D341Med (cell line): ENCODE measurements around the gene GPR89B.
"Not testable (repeated sequence)": the region's sequence is repeated elsewhere in the genome, so short reads cannot be mapped to it uniquely, and the experiment has no call there.

Experiments used
- DNase-seq: peaks from one replicate; pipeline ENCODE4 v3.0.0; 2012; ENCODE audit warnings: low spot score

Gene GPR89B

DNA sequence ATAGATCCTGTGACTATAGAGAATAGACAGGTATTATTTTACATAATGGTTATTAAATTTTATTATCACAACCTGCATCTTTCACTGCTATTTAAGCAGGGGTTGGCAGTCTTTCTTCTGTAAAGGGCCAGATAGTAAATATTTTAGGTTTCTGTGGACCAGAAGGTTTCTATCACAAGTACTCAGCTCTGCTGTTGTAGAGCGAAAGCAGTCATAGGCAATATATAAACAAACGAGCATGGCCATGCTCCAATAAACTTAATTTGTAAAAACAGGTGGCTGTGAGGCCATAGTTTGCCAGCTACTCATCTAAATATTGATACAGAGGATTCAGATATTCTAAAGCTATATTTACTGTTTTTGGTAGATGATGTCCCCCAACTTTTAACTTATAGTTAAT lies 12.2 kb downstream of the GPR89B start:
- not testable (repeated sequence) for DNase-seq

DNA sequence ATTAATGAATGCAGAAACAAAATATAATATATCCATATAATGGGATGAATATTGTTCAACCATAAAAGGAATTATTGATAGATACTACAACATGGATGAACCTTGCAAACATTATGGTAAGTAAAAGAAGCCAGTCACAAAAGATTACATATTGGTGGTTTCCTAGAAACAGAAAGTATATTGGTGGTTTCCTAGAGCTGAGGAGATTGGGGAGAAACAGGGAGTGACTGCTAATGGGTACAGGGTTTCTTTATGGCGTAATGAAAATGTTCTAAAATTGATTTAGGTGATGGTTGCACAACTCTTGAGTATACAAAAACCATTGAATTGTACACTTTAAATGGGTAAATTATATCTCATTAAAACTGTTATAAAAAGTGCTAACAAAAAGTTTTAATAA lies 14.3 kb downstream of the GPR89B start:
- DNase-seq = not testable (repeated sequence)

DNA sequence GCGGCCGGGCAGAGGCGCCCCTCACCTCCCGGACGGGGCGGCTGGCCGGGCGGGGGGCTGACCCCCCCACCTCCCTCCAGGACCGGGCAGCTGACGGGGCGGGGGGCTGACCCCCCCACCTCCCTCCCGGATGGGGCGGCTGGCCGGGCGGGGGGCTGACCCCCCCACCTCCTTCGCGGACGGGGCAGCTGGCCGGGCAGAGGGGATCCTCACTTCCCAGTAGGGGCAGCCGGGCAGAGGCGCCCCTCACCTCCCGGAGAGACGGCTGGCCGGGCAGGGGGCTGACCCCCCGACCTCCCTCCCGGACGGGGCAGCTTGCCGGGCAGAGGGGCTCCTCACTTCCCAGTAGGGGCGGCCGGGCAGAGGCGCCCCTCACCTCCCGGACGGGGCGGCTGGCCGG lies 21.3 kb downstream of the GPR89B start:
- DNase-seq = not testable (repeated sequence)

DNA sequence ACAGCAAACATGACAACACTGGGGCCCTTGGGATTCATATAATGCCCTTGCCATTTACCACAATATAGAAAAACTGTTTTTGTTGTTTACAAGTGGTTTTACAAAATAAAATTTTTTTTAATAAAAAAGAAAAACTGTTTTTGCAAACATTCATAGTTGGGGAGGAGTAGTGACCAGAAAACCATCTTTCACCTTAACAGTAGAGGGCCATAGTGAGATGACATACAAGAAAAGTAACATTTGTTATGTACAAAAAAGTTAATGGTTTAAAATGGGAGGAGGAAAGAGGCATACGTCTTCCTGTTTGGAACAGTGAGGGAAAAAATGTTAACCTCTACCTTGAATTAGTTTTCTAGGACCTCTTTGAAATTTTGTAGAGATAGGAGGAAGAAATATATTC lies 30.7 kb downstream of the GPR89B start:
- not testable (repeated sequence) for DNase-seq

DNA sequence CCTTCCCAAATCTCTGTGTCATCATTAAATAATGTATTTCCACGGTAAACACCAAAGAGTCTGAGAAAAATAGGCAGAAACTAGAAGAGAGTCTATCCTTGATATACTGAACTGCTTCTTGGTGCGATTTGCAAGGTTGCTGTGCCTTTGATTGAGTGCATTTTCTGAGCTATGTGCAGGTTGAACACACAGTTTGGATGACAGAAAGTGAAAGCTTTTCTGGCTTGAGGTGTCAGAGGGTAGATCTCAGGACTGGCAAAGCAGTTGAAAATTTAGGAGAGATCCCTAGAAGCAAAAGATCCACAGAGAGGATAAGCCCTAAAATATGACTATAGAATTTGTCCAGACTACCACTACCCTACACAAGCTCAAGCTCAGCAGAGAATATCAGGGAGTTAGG lies 31.5 kb downstream of the GPR89B start:
- DNase-seq = not testable (repeated sequence)

DNA sequence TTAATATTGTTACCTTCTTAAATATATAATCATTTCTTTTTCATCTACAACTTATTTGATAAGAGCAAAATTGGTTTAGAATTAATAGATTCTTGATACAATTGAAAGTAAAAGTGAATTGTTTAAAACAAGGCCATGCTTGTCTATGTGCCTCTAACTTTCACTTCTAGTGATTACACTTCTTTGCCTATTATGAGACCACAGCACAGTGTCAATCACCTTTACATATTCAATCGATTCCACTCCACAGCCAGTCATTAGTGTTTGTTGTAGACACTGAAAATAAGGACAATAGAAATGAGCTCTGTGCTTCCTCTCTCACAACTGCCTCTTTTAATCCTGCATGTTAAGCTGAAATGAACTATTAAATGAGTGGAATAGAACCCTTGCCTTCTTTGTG lies 36.4 kb downstream of the GPR89B start:
- DNase-seq = not testable (repeated sequence)

DNA sequence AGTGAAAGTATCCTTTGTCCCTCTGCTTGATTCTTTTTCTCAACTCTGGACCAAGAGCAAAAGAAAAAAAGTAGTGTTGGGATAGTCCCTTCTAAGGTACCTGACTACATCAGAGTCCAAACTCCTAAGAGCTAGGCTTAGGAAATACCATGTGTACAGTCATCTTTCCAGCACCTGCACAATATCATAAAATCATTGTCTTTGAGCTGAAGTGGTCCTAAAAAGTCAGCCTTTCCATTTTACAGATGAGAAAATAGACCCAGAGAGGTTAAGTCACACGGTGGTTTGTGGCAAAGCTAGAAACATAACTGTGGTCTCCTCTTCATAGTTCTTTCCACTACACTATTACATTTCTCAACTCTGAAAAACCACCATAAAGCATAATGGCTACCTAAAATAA lies 38.4 kb downstream of the GPR89B start:
- not testable (repeated sequence) for DNase-seq

DNA sequence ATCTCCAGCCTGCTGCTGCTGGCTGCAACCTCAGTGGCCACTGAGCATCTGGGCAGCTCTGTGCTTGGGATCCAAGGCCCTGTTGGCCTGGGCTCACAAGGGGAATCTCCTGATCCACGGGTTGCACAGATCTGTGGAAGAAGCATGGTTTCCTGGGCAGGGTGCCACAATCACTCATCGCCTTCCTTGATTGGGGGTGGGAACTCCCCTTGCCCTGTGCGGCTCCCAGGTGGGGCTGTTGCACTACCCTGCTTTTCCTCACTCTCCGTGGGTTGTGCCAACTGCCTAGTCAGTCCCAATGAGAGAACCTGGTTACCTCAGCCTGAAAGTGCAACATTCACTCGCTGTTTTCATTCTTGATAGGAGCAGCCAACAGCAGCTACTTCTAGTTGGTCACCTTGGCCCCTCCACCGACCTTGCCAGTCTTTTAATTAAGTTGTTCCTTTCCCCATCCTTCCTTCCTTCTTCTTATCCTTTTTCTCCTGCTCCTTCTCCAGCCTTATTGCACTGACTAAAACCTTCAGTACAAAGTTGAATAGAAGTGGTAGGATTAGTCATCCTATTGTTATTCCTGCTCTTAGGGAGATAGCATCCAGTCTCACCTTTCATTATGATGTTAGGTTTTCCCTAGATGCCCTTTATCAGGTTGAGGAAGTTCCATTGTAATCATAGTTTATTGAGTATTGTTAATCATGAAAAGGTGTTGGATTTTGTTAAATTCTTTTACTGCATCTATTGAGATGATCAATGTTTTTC lies 50.9 kb downstream of the GPR89B start:
- not testable (repeated sequence) for DNase-seq

DNA sequence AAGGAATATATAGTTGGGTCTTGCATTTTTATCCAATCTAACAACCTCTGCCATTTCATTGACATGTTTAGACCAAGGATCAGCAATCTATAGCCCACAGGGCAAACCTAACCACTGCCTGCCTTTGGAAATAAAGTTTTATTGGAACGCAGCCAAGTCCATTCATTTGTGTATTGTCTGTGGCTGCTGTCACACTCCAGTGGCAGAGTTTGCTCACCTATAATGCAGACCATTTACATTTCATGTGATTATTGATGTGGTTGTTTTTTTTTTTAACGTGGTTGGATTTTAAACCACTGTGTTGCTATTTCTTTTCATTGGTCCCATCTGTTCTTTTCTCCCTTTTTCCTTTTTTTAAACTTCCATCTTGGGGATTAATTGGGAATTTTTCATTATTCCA lies 57.2 kb downstream of the GPR89B start:
- not testable (repeated sequence) for DNase-seq

DNA sequence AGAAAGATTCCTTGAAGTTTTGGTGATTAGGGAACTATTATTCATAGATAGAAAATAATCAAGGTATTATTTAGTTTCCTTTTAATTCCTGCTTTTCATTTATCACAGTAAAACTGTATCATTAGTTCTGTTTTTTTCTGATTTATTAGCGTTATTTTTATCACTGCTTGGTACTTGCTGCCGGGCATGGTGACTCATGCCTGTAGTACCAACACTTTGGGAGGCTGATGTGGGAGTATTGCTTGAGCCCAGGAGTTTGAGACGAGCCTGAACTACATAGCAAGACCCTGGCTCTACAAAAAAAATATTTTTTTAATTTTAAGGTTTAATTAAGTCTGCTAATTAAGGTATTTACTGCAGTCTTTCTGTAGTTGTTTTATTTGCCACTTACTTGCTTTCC lies 59.7 kb downstream of the GPR89B start:
- DNase-seq = not testable (repeated sequence)

DNA sequence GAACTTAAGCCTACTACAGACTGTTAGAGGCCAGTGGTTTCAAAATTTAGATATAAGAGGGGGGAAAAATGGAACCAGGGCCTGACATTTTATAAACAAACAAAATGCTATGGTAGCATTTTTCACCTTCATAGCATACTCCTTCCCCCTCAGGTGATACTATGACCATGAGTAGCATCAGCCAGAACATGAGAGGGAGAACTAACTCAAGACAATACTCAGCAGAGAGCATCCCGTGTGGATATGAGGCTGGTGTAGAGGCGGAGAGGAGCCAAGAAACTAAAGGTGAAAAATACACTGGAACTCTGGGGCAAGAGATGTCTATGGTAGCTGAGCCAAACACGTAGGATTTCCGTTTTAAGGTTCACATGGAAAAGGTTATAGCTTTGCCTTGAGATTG lies 64.7 kb downstream of the GPR89B start:
- not testable (repeated sequence) for DNase-seq

DNA sequence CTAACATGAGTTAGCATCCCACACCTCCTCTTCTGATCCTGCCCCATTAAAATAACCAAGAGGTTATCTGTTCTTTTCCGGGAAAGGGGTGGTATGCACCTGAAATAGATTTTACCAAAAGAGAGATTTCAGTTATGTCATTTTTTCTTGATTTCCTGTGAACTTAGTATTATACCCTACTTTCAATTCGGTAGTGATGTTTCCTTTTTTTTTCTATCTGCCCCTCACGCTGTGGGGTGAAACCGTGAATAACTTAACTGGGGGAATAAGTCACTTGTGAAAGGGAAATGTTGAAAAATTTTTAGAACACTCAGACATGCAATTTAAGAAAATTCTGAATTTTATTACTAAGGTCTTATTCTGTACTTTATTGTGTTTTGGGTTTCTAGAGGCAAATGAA lies 65.2 kb downstream of the GPR89B start:
- DNase-seq = not testable (repeated sequence)

DNA sequence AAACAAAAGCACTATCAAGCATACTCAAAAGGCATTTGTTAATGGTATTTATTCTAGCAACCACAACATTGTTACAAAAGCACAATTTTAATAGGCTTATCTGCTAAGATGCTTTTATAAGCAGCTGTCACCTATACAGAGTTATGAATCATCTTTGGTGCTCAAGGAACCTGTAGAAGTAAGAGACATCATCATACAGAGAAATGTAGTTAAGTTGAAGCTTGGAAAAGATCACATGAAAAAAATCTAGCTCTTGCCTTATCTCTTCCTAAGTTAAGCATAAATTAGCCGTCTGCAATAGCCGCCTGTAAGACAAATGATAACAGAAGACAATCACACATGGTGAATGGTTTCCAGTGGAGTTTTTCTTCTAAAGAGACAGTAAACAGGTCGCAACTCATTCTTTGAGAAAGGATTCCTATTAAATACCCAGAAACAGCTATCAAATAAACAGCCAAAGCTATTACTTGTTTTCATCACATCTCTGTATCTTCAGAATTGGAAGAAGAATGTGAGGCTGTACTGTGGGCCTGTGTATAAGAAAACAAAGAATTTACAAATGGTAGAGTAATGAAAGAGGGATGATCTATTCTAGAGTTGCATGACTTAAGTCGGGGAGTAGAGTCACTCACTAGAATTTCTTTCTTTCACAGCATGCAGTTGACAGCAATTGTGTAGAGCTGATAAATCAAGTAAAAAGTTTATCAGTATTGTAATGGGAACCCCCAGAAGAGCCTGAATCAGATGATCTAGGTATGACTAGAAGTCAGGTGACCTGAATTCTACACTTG lies 65.8 kb downstream of the GPR89B start:
- DNase-seq = not testable (repeated sequence)

DNA sequence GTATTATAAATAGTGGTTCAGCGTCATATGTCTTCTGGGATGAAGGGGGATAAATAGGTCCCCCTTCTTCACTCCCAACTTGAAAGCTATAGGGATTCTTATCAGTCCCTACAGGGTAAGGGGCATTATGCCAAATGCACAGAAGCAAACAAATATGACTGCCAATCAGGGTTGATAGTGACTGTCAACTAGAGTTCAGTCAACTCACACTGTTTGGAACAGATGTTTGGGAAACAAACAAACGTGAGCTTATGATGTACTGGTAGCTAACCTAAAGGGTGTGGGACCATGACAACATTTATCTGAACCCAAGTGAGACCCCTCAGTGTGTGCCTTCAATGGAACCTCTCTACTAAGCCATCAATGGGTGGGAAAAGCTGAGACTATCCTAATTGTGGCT lies 67.9 kb downstream of the GPR89B start:
- not testable (repeated sequence) for DNase-seq

DNA sequence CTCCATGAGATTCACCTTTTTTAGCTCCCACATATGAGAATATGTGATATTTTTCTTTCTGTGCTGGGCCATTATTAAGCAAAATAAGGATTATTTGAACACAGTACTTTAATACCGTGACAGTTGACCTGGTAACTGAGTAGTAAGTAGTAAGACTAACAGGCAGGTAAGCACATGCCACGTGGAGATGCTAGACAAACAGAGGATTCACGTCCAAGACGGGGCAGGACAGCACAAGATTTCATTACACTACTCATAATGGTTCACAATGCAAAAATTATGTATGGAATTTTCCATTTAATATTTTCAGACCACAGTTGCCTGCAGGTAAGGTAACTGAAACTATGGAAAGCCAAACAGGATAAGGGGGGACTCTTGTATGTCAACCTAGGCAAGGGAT lies 79.5 kb downstream of the GPR89B start:
- not testable (repeated sequence) for DNase-seq

DNA sequence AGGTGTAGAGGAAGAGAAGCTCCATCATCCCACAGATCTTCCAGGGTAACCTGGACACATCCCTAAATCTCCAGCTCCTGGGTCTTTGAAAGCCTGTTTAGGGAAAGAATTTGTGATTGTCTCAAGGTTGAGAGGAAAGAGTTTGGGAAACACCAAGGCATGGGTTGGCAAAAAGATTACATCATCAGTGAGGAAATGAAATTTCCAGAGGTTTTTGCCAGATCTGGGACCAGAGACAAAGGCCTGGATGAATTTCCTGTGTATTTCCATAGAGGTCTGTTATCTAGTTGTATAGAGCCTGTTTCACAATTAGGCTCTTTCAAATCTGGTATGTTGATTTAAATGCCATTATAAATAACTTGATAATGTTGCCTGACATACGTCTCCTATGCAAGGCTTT lies 82.3 kb downstream of the GPR89B start:
- DNase-seq = peak; percentile 0

DNA sequence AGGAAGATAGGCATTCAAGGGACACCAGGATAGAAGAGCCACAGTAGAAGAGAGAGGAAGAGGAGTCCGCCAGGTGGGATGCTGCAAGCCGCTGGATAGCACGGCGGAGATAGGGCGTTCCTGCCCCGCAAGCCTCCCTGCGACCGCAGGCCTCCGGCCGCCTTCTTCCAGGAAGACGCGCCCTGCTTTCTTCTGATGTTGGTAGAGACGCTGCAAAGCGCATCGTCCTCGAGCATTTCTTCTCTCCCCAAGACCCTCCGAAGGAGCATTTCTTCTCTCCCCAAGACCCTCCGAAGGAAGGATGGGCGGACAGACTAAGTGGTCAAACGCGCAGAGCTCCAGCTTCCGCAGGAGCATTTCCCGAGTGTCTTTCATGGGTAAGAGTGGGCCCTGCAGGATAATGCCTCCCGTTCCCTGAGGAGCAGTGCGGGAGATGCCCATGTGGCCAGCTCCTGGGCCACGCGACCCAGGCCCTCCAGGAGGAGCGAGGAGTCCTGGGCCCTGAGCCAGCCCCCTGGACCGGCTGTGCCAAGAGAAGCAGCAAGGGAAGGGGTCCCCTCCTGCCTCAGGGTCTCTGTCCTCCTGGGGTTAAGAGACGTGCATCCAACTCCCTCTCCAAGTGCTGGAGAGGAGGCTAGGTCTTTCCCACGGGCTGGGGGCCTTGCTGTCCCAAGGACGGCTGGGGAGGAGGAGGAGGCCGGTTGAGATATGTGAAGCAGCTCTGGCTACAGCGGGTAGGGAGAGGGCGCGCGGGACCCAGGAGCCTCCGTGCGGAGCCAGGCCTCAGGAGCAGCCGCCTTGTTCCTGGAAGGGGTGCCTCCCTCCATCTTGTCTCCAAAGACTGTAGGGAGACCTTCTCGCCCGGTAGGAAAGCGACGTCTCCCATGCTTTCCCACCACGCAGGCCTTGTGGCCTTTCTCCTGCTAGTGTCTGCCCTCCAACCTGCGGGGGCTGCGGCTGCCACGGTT lies 85.2 kb downstream of the GPR89B start:
- DNase-seq = peak; percentile 20

DNA sequence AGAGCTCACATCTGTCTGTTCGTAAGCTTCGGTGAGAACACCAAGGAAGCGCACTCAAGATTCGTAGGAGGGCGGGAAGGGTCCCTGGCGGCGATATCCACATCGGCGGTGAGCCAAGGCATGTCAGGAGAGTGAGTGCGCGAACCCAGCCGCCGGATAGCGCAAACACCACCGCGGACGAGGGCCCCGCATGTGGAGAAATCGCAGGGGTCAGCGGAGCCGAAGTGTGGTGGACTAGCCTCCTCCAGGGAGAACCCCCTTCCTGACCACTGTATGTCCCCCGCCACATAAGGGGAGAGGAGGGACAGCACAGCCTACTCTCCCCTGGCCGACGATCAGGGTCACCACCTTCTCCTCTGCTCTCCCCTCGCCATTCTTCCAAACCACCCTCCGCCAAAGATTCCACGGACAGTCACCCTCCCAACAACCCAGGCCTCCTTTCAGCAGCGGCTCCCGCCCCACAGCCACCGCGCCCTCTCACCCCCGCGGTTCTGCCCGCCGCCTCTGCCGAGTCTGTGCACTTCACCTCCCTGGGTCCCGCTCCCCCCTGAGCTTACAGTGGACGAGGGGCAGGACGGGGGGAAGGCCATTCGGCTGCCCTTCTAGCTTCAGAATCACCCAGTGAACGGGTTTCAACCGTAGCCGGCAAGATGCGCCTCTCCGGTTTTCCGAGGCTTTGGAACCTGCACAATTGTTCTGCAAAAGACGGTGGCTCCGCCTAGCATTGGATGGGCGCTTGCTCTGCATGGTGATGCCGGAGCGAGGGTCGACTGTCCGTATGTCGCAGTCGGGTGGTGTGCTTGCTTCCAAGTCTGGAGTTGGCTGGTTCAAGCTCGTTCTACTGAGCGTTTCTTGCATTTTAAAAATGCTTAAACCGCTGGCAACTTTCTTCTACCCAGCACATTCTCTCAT lies 86.3 kb downstream of the GPR89B start:
- not testable (repeated sequence) for DNase-seq

DNA sequence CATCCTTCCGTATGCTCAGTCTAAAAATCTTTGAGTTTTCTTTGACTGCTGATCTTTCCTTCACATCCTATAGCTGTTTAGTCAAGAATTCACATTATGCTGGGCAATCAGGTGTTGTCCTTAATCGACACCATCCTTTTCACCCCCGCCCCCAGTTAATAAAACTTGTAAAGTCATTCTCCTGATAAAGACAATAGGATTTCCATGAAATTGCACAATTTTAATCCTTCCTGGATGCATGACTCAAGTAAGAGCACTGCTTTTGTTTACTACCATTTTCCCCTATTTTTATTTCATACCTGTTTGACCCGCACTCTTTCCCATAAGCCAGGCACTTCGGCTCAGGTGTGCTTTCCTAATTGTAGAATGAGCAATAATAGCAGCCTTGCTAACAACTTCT lies 96.7 kb downstream of the GPR89B start:
- DNase-seq = not testable (repeated sequence)

DNA sequence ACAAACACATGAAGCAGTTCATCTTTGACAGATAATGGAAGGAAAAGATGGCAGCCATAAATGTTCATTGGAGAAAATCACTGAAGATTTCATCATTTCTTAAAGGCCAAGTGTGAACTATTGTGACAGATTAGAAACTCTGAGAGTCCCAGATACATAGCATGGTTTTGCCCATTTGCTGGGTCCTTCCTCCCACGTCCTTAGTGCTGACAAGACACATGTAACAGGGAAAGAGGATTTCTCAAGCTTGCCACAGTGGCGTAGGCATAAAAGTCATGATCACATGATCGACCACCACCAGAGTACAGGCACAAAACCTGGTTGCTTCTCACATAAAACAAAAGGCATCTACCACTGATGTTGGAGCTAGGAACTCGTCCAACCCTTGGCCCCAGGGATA lies 98.8 kb downstream of the GPR89B start:
- DNase-seq = not testable (repeated sequence)

DNA sequence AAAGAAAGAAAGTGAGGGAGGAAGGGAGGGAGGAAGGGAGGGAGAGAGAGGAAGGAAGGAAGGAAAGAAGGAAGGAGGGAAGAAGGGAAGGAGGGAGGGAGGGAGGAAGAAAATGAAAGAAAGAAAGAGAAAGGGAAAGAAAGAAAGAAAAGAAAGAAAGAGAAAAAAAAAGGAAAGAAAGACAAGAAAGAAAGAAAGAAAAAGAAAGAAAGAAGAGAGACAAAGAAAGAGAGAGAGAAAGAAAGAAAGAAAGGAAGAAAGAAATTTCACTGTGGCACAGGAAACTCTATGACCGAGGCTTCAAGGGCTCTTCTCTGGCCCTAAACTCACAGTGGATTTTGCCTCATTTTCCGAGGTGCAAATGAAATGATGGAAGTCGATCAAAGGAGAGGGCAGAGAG lies 104.0 kb downstream of the GPR89B start:
- not testable (repeated sequence) for DNase-seq
